Measurements from ENCODE around the gene IL10RA. TPM values are rescaled to one million over a fixed set of nuclear protein-coding genes. Genes with fewer than 3 reads are reported as not detected.

IL10RA gene
- polyA plus RNA-seq, 3 donors, result 152 to 413 (median 226) TPM

- Histone ChIP-seq H3K79me2 (ENCODE audit: insufficient read depth, low read length) (peaks cover 75% of the 10 kb centered on the region), H3K9ac (ENCODE audit: insufficient read depth, low read length, poor library complexity, severe bottlenecking) (peak overlapping the region; percentile 97), H3K4me2 (replicated peaks; ENCODE audit: extremely low read depth, low read length, poor library complexity, severe bottlenecking) (peak overlapping the region; percentile 100), H3K4me1 (ENCODE audit: control insufficient read depth in 1 of 2, insufficient read depth in 2 of 2, low read length in 2 of 2) (peaks cover 61 to 65% of the 10 kb centered on the region in 2 donors), H4K20me1 (ENCODE audit: insufficient read depth, low read length) (peaks cover 56% of the 10 kb centered on the region), H3K36me3 (replicated peaks in 1 of 2; ENCODE audit: control insufficient read depth in 1 of 2, insufficient read depth in 2 of 2, low read length in 2 of 2) (peaks cover 44 to 46% of the 10 kb centered on the region in 2 donors), H2AFZ (ENCODE audit: insufficient read depth, low read depth, low read length, poor library complexity, severe bottlenecking) (no peak overlapping the region), H3K9me3 (replicated peaks in 1 of 2; ENCODE audit: control insufficient read depth in 1 of 2, insufficient read depth in 1 of 2, low read length in 2 of 2) (no peaks in the 10 kb centered on the region), H3K27ac (ENCODE audit: low read depth in 1 of 2, low read length in 2 of 2) (peak overlapping the region; percentile 96 to 100), H3K4me3 (replicated peaks in 1 of 3; ENCODE audit: low read depth in 2 of 3, low read length in 3 of 3) (peak overlapping the region; percentile 95 to 99 (median 98)), H3K27me3 (ENCODE audit: control insufficient read depth in 2 of 2, insufficient read depth in 2 of 2, low read length in 2 of 2) (no peaks in the 10 kb centered on the region)
- Mint-ChIP-seq H3K4me3 (peak overlapping the region; percentile 93 to 96), H3K27ac (peak overlapping the region; percentile 94 to 100 (median 98)), H3K36me3 (peaks cover 61 to 64% of the 10 kb centered on the region in 2 donors), H3K4me1 (peaks cover 74% of the 10 kb centered on the region), H3K9me3 (peaks cover 0 to 5% (median 0%) of the 10 kb centered on the region in 7 donors), H3K27me3 (ENCODE audit: low read depth in 3 of 3) (peaks cover 0 to 1% (median 1%) of the 10 kb centered on the region in 3 donors)
- TF ChIP-seq, protein P1, sequence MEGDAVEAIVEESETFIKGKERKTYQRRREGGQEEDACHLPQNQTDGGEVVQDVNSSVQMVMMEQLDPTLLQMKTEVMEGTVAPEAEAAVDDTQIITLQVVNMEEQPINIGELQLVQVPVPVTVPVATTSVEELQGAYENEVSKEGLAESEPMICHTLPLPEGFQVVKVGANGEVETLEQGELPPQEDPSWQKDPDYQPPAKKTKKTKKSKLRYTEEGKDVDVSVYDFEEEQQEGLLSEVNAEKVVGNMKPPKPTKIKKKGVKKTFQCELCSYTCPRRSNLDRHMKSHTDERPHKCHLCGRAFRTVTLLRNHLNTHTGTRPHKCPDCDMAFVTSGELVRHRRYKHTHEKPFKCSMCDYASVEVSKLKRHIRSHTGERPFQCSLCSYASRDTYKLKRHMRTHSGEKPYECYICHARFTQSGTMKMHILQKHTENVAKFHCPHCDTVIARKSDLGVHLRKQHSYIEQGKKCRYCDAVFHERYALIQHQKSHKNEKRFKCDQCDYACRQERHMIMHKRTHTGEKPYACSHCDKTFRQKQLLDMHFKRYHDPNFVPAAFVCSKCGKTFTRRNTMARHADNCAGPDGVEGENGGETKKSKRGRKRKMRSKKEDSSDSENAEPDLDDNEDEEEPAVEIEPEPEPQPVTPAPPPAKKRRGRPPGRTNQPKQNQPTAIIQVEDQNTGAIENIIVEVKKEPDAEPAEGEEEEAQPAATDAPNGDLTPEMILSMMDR (IDR thresholded peaks at IDR 0.05), result no peak
- peak; percentile 70 to 85 (median 78) for DNase-seq
- intact Hi-C loops (cut with micrococcal nuclease), result loop anchor here (5.0 kb wide), 3 partner anchors 35 to 170 kb away; no protein-coding TSS in a partner anchor
- WGBS (ENCODE audit: insufficient coverage), result 16% methylated on average over 7 of the region's 15 CpGs
Measured at GRCh38 chr11:117986981-117987574, 884 bp downstream of the IL10RA start.

GRCh38 chr11:117989351-117990102, 3.3 kb downstream of the IL10RA start:
- Histone ChIP-seq H3K4me2 (replicated peaks; ENCODE audit: extremely low read depth, low read length, poor library complexity, severe bottlenecking) (peak overlapping the region; percentile 100), H3K9me3 (replicated peaks in 1 of 2; ENCODE audit: control insufficient read depth in 1 of 2, insufficient read depth in 1 of 2, low read length in 2 of 2) (no peaks in the 10 kb centered on the region), H3K79me2 (ENCODE audit: insufficient read depth, low read length) (peaks cover 97% of the 10 kb centered on the region), H4K20me1 (ENCODE audit: insufficient read depth, low read length) (peaks cover 81% of the 10 kb centered on the region), H3K36me3 (replicated peaks in 1 of 2; ENCODE audit: control insufficient read depth in 1 of 2, insufficient read depth in 2 of 2, low read length in 2 of 2) (peaks cover 69 to 71% of the 10 kb centered on the region in 2 donors), H3K27ac (ENCODE audit: low read depth in 1 of 2, low read length in 2 of 2) (peak overlapping the region; percentile 96 to 100), H3K4me1 (ENCODE audit: control insufficient read depth in 1 of 2, insufficient read depth in 2 of 2, low read length in 2 of 2) (peaks cover 84 to 85% of the 10 kb centered on the region in 2 donors), H3K9ac (ENCODE audit: insufficient read depth, low read length, poor library complexity, severe bottlenecking) (peak overlapping the region; percentile 97), H3K27me3 (ENCODE audit: control insufficient read depth in 2 of 2, insufficient read depth in 2 of 2, low read length in 2 of 2) (no peaks in the 10 kb centered on the region), H3K4me3 (replicated peaks in 1 of 3; ENCODE audit: low read depth in 2 of 3, low read length in 3 of 3) (peak overlapping the region; percentile 95 to 99 (median 98)), H2AFZ (ENCODE audit: insufficient read depth, low read depth, low read length, poor library complexity, severe bottlenecking) (no peak overlapping the region)
- intact Hi-C loops (cut with micrococcal nuclease), result loop anchor here (5.0 to 10.0 kb wide), 4 partner anchors 37 to 172 kb away; no protein-coding TSS in a partner anchor
- peak overlapping the region; percentile 94 to 100 (median 98) for H3K27ac Mint-ChIP-seq
- H3K36me3 Mint-ChIP-seq, result peaks cover 83 to 86% of the 10 kb centered on the region in 2 donors
- H3K4me1 Mint-ChIP-seq, result peaks cover 83% of the 10 kb centered on the region
- TF ChIP-seq, protein P1 (IDR thresholded peaks at IDR 0.05), result no peak
- peaks cover 0 to 1% (median 0%) of the 10 kb centered on the region in 3 donors for H3K27me3 Mint-ChIP-seq (ENCODE audit: low read depth in 3 of 3)
- peak overlapping the region; percentile 93 to 96 for H3K4me3 Mint-ChIP-seq
- 17% methylated on average over 3 of the region's 13 CpGs for WGBS (ENCODE audit: insufficient coverage)
- peaks cover 0 to 5% (median 0%) of the 10 kb centered on the region in 7 donors for H3K9me3 Mint-ChIP-seq
- peak; percentile 82 to 88 (median 85) for DNase-seq
